HEK293T (cell line): Measurements from ENCODE around the gene PATL1.

ENCODE experiments used
- ARNT ChIP-seq: fragments of 450-650 bp; IDR thresholded peaks from 2 replicates; pipeline ENCODE4 v1.6.1; 2017; ENCODE audit warnings: mild to moderate bottlenecking
- BHLHE40 ChIP-seq: fragments of 450-650 bp; IDR thresholded peaks from 2 replicates; pipeline ENCODE4 v1.6.1; 2016; ENCODE audit warnings: mild to moderate bottlenecking, moderate library complexity, borderline replicate concordance
- FOXA1 ChIP-seq: fragments of 450-650 bp; IDR thresholded peaks from 2 replicates; pipeline ENCODE4 v1.6.1; 2016; ENCODE audit warnings: mild to moderate bottlenecking
- FOXK2 ChIP-seq: fragments of 450-650 bp; IDR thresholded peaks from 2 replicates; pipeline ENCODE4 v1.6.1; 2016; ENCODE audit warnings: mild to moderate bottlenecking
- HDGF ChIP-seq: fragments of 450-650 bp; IDR thresholded peaks from 2 replicates; pipeline ENCODE4 v1.6.1; 2017; ENCODE audit warnings: antibody characterized with exemption, borderline replicate concordance
- NFRKB ChIP-seq: fragments of 450-650 bp; IDR thresholded peaks from 2 replicates; pipeline ENCODE4 v1.6.1; 2016; ENCODE audit warnings: mild to moderate bottlenecking, moderate library complexity
- SP1 ChIP-seq: fragments of 450-650 bp; IDR thresholded peaks from 2 replicates; pipeline ENCODE4 v1.6.1; 2017
- SUZ12 ChIP-seq: fragments of 450-650 bp; IDR thresholded peaks from 2 replicates; pipeline ENCODE4 v1.6.1; 2016; ENCODE audit warnings: mild to moderate bottlenecking

DNA sequence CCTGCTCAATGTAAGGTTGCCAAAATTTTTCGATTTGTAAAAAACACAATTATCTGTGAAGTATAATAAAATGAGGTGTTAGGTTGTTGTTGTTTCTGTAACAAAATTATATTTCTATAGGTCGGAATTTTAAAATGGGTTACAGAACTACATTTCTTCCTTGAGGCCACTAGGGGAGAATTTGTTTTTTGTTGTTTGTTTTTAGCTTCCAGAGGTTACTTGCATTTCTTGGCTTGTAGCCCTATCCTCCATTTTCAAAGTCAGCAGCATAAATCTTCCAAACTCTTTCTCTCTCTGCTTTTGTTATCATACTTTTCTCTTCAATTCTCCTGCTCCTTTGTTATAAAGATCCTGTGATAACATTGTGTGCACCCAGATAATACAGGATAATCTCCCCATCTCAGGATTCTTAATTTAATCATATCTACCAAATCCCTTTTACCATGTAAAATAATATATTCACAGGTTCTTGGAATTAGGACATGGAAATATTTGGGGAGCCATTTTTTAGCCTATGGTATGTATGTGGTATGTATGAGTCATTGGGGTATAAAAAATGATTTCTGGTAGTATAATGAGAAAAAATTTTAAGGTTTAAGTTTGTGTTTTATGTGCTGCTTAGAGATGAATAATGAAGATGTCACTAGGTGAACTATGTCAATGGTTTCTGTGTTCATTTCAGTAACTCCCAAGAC lies 9.4 kb upstream of the PATL1 start:
- no peak for TF ChIP-seq SP1
- no peak for TF ChIP-seq NFRKB
- no peak for TF ChIP-seq ARNT
- TF ChIP-seq FOXA1: no peak
- TF ChIP-seq BHLHE40: no peak
- no peak for TF ChIP-seq HDGF
- no peak for TF ChIP-seq FOXK2
- TF ChIP-seq SUZ12: no peak
